Body of pancreas (tissue), 4 donors: ENCODE data around the gene KDM1B. TPM values are rescaled to one million over a fixed set of nuclear protein-coding genes. Genes with fewer than 3 reads are reported as not detected.

Experiments
- ATAC-seq: fragments of 150-250 bp; one replicate; pipeline ENCODE4 v1.9.1; 2016
- DNase-seq, 4 donors: peaks; one replicate each; pipeline ENCODE4 v3.0.0-alpha.2; 2019
- H3K27ac ChIP-seq, 4 donors: fragments of 200-600 bp; sonication (generic); 1 replicate in 3 of 4; 2 replicates in 1 of 4; pipeline versions ENCODE4 v1.5.1 to v1.6.1; 2016 to 2019; ENCODE audit warnings: mild to moderate bottlenecking in 1 of 4, mixed read lengths in 1 of 4, moderate library complexity in 1 of 4
- H3K27me3 ChIP-seq, 2 donors: fragments of 200-600 bp; sonication (generic); one replicate each; pipeline ENCODE4 v1.6.0; 2016; ENCODE audit warnings: mild to moderate bottlenecking in 1 of 2
- H3K36me3 ChIP-seq, 2 donors: fragments of 200-600 bp; sonication (generic); replicated peaks in 1 of 2; 2 replicates each; pipeline ENCODE4 v1.5.1; 2016; ENCODE audit warnings: low read depth in 2 of 2; ENCODE audit not compliant: insufficient read depth in 1 of 2
- H3K4me1 ChIP-seq: fragments of 200-600 bp; sonication (generic); one replicate; pipeline ENCODE4 v1.6.0; 2016
- H3K4me3 ChIP-seq, 2 donors: fragments of 200-600 bp; sonication (generic); 1 replicate in 1 of 2; 2 replicates in 1 of 2; pipeline ENCODE4 v1.5.1; 2016 to 2019
- H3K9me3 ChIP-seq, 3 donors: fragments of 200-600 bp; sonication (generic); 1 replicate in 2 of 3; 2 replicates in 1 of 3; pipeline ENCODE4 v1.5.1; 2016
- CTCF ChIP-seq, 7 experiments: fragments of 450-650 bp in 4 of 7; fragments of 200-600 bp in 3 of 7; sonication (generic) in 3 of 7; IDR thresholded peaks; one replicate each; pipeline ENCODE4 v1.5.1; 2016 to 2019; ENCODE audit warnings: antibody characterized with exemption in 7 of 7
- POLR2A ChIP-seq, 3 donors: fragments of 450-650 bp; IDR thresholded peaks; one replicate each; pipeline ENCODE4 v1.6.1; 2016; ENCODE audit warnings: antibody characterized with exemption in 3 of 3, mild to moderate bottlenecking in 2 of 3
- WGBS, 2 donors: methylation state at CpG; one replicate each; pipeline ENCODE4 v1.1.5; 2017; 5-methylcytosine and 5-hydroxymethylcytosine counted together
- intact Hi-C: fragments of 100-400 bp; cut with DNase I; formaldehyde crosslinking; loops from one replicate; pipeline ENCODE4 v1.15.1; 2023
- total RNA-seq, 2 donors: library from RNA; depleted of rRNA; stranded (reverse); fragments of >200 nt; gene quantifications; one replicate each; pipeline ENCODE4 v1.1.0, GENCODE V29; 2016

Gene KDM1B
- total RNA-seq, 2 donors from 2014 or later, result 4.6 to 12.7 TPM

GRCh38 chr6:18126121-18126520 lies 29.1 kb upstream of the KDM1B start:
- Histone ChIP-seq H3K36me3 (no peaks in the 10 kb centered on the region), H3K4me1 (peaks cover 10% of the 10 kb centered on the region), H3K9me3 (no peaks in the 10 kb centered on the region), H3K27me3 (no peaks in the 10 kb centered on the region), H3K4me3 (no peak overlapping the region), H3K27ac (no peak overlapping the region)
- no peak for ATAC-seq
- intact Hi-C loops, result no loop called here
- DNase-seq, result no peak
- TF ChIP-seq POLR2A (IDR thresholded peaks at IDR 0.05) (no peak), CTCF (IDR thresholded peaks at IDR 0.05) (no peak)
- 60% methylated on average over 5 of the region's 5 CpGs for WGBS, 2 donors

- Histone ChIP-seq H3K4me3 (no peak overlapping the region), H3K4me1 (no peaks in the 10 kb centered on the region), H3K27me3 (no peaks in the 10 kb centered on the region), H3K27ac (no peak overlapping the region), H3K36me3 (peaks cover 0 to 8% of the 10 kb centered on the region in 2 donors), H3K9me3 (no peaks in the 10 kb centered on the region)
- WGBS, 2 donors, result 93 to 95% methylated on average over 3 of the region's 3 CpGs
- intact Hi-C loops, result no loop called here
- DNase-seq, result no peak
- no peak for TF ChIP-seq POLR2A (IDR thresholded peaks at IDR 0.05)
- no peak for ATAC-seq
Measured at GRCh38 chr6:18132346-18132745, 22.9 kb upstream of the KDM1B start.

GRCh38 chr6:18135171-18135570 lies 20.1 kb upstream of the KDM1B start:
- H3K36me3 ChIP-seq, result peaks cover 5 to 15% of the 10 kb centered on the region in 2 donors
- intact Hi-C loops, result no loop called here
- ATAC-seq (no peak), DNase-seq (no peak)
- H3K27ac ChIP-seq, result no peak overlapping the region
- no peak overlapping the region for H3K4me3 ChIP-seq
- WGBS, 2 donors, result 83 to 89% methylated on average over 2 of the region's 2 CpGs
- no peaks in the 10 kb centered on the region for H3K9me3 ChIP-seq
- H3K27me3 ChIP-seq, result no peaks in the 10 kb centered on the region
- TF ChIP-seq CTCF (IDR thresholded peaks at IDR 0.05) (no peak), POLR2A (IDR thresholded peaks at IDR 0.05) (no peak)
- H3K4me1 ChIP-seq, result no peaks in the 10 kb centered on the region

DNA sequence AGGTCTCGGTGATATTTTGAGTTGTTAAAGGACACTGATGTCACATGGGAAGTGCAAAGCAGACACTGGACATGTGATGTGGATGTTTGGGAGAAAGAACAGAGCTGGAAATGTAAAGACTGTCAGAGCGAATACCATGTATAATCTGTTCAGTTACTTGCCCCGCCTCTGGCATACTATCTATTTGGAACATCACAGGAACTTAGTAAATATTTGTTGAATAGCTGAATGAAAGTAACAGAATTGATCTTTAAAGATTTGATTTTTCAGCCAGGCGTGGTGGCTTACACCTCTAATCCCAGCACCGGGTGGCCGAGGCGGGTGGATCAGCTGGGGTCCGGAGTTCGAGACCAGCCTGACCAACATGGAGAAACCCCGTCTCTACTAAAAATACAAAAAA lies 19.0 kb upstream of the KDM1B start:
- no peaks in the 10 kb centered on the region for H3K4me1 ChIP-seq
- no peak overlapping the region for H3K27ac ChIP-seq
- H3K9me3 ChIP-seq, result no peaks in the 10 kb centered on the region
- TF ChIP-seq CTCF (IDR thresholded peaks at IDR 0.05) (no peak), POLR2A (IDR thresholded peaks at IDR 0.05) (no peak)
- WGBS, 2 donors, result 94 to 95% methylated on average over 9 to 10 of the region's 10 CpGs
- no peak for ATAC-seq
- intact Hi-C loops, result no loop called here
- H3K4me3 ChIP-seq, result no peak overlapping the region
- H3K36me3 ChIP-seq, result peaks cover 5 to 15% of the 10 kb centered on the region in 2 donors
- H3K27me3 ChIP-seq, result no peaks in the 10 kb centered on the region
- no peak for DNase-seq

- peaks cover 5 to 9% of the 10 kb centered on the region in 2 donors for H3K36me3 ChIP-seq
- DNase-seq (no peak), ATAC-seq (no peak)
- no peak for TF ChIP-seq CTCF (IDR thresholded peaks at IDR 0.05)
- no peak for TF ChIP-seq POLR2A (IDR thresholded peaks at IDR 0.05)
- no peaks in the 10 kb centered on the region for H3K4me1 ChIP-seq
- no peaks in the 10 kb centered on the region for H3K27me3 ChIP-seq
- intact Hi-C loops, result no loop called here
- WGBS, 2 donors, result 87 to 95% methylated on average over 5 of the region's 5 CpGs
- H3K9me3 ChIP-seq, result no peaks in the 10 kb centered on the region
- no peak overlapping the region for H3K4me3 ChIP-seq
- no peak overlapping the region for H3K27ac ChIP-seq
Measured at GRCh38 chr6:18138906-18139305, 16.3 kb upstream of the KDM1B start.
